Stomach (tissue), 9 donors: ENCODE data around the gene FBXL17. TPM values are rescaled to one million over a fixed set of nuclear protein-coding genes. Genes with fewer than 3 reads are reported as not detected.
A peak's percentile ranks its signal among the peaks of the same experiment; 100 is the strongest.

Experiments
- DNase-seq, 2 donors: peaks; one replicate each; pipeline versions ENCODE4 v3.0.0 to v3.0.0-alpha.2; 2013 to 2019
- H3K27ac ChIP-seq, 5 donors: fragments of 200-600 bp in 4 of 5; sonication (generic) in 4 of 5; one replicate each; pipeline ENCODE4 v1.5.1; 2013 to 2019; ENCODE audit warnings: mild to moderate bottlenecking in 1 of 5, moderate library complexity in 1 of 5
- H3K27me3 ChIP-seq, 3 donors: fragments of 200-600 bp; sonication (generic); one replicate each; pipeline ENCODE4 v1.5.1; 2017 to 2019; ENCODE audit warnings: mixed run types in 1 of 3
- H3K36me3 ChIP-seq, 4 donors: fragments of 200-600 bp; sonication (generic); 1 replicate in 3 of 4; 2 replicates in 1 of 4; pipeline ENCODE4 v1.5.1; 2016 to 2019
- H3K4me1 ChIP-seq, 4 donors: fragments of 200-600 bp; sonication (generic); one replicate each; pipeline ENCODE4 v1.5.1; 2016 to 2019
- H3K4me3 ChIP-seq, 4 donors: fragments of 200-600 bp; sonication (generic) in 3 of 4; one replicate each; pipeline ENCODE4 v1.5.1; 2016 to 2019; ENCODE audit warnings: mild to moderate bottlenecking in 1 of 4
- H3K9me3 ChIP-seq, 4 donors: fragments of 200-600 bp; sonication (generic); one replicate each; pipeline ENCODE4 v1.5.1; 2016 to 2019
- EP300 ChIP-seq: sonication (generic); formaldehyde crosslinking; IDR thresholded peaks from one replicate; pipeline ENCODE4 v1.6.1; 2017; ENCODE audit warnings: antibody characterized with exemption
- POLR2A ChIP-seq, 4 donors: fragments of 450-650 bp; IDR thresholded peaks; one replicate each; pipeline ENCODE4 v1.6.1; 2016; ENCODE audit warnings: antibody characterized with exemption in 4 of 4, control low read depth in 2 of 4, mild to moderate bottlenecking in 1 of 4, moderate library complexity in 1 of 4
- POLR2AphosphoS5 ChIP-seq, 3 donors: sonication (generic); formaldehyde crosslinking; IDR thresholded peaks; one replicate each; pipeline ENCODE4 v1.6.1; 2016; ENCODE audit warnings: antibody characterized with exemption in 3 of 3
- WGBS, 5 donors: extraction: QIAGEN DNeasy Blood & Tissue Kit in 3 of 5; methylation state at CpG; one replicate each; pipeline versions ENCODE4 v1.1.5 to v1.1.7; 2013 to 2018; 5-methylcytosine and 5-hydroxymethylcytosine counted together
- intact Hi-C: fragments of 100-400 bp; cut with DNase I; formaldehyde crosslinking; loops from one replicate; pipeline ENCODE4 v1.15.1; 2023; ENCODE audit warnings: low total_unique reads
- polyA plus RNA-seq, 3 donors: library from polyadenylated mRNA; stranded (reverse); fragments of 200-250 nt; gene quantifications; one replicate each; pipeline ENCODE4 v1.2.3, GENCODE V29; 2013
- total RNA-seq, 5 donors: library from RNA; depleted of rRNA; stranded (reverse); fragments of >200 nt; gene quantifications; one replicate each; pipeline versions ENCODE4 v1.1.0 to v1.2.3, GENCODE V29; 2014 to 2016
- TF ChIP-seq, protein P1 (sequence below), 7 experiments: fragments of 450-650 bp in 4 of 7; fragments of 200-600 bp in 3 of 7; sonication (generic) in 3 of 7; IDR thresholded peaks; one replicate each; pipeline ENCODE4 v1.5.1; 2016 to 2019; ENCODE audit warnings: antibody characterized with exemption in 7 of 7, control low read depth in 2 of 7, mild to moderate bottlenecking in 1 of 7
- donor health status: healthy with polysubstance abuse.
- donor health status: Bipolar disorder and iron deficiency.
- donor health status: healthy.

The FBXL17 gene
- total and polyA plus RNA-seq, 8 donors = 3.8 to 28.0 (median 14.4) TPM

DNA sequence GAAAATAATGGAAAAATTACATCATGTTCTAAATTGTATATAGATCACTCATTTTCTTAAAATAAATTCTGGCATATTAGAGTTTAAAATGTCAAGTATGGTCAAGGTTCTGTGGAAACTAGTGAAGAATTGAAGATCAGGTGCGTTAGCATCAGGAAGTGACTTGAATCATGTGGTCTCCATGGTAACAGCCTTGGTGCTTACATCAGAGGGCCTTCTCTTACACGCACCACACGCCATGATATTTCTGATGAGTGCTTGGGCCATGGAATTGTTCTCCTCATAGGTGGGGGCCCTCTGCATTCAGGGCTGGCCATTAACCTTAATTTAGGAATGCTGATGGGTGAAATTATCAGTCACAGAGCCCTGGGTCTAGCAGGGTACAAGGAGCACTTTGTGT, 423.0 kb downstream of the FBXL17 start:
- 94 to 96% (median 96%) methylated on average over 3 of the region's 3 CpGs for WGBS, 5 donors
- no peak overlapping the region for H3K4me3 ChIP-seq
- no peaks in the 10 kb centered on the region for H3K4me1 ChIP-seq
- H3K27ac ChIP-seq = no peak overlapping the region
- no peak for TF ChIP-seq POLR2A (IDR thresholded peaks at IDR 0.05)
- TF ChIP-seq, protein P1, sequence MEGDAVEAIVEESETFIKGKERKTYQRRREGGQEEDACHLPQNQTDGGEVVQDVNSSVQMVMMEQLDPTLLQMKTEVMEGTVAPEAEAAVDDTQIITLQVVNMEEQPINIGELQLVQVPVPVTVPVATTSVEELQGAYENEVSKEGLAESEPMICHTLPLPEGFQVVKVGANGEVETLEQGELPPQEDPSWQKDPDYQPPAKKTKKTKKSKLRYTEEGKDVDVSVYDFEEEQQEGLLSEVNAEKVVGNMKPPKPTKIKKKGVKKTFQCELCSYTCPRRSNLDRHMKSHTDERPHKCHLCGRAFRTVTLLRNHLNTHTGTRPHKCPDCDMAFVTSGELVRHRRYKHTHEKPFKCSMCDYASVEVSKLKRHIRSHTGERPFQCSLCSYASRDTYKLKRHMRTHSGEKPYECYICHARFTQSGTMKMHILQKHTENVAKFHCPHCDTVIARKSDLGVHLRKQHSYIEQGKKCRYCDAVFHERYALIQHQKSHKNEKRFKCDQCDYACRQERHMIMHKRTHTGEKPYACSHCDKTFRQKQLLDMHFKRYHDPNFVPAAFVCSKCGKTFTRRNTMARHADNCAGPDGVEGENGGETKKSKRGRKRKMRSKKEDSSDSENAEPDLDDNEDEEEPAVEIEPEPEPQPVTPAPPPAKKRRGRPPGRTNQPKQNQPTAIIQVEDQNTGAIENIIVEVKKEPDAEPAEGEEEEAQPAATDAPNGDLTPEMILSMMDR (IDR thresholded peaks at IDR 0.05) = no peak
- TF ChIP-seq POLR2AphosphoS5 (IDR thresholded peaks at IDR 0.05) = no peak
- TF ChIP-seq EP300 = no peak
- H3K36me3 ChIP-seq = no peaks in the 10 kb centered on the region
- H3K9me3 ChIP-seq = no peaks in the 10 kb centered on the region
- intact Hi-C loops = no loop called here
- DNase-seq = peak in 1 of 2 donors; percentile 20
- no peaks in the 10 kb centered on the region for H3K27me3 ChIP-seq

DNA sequence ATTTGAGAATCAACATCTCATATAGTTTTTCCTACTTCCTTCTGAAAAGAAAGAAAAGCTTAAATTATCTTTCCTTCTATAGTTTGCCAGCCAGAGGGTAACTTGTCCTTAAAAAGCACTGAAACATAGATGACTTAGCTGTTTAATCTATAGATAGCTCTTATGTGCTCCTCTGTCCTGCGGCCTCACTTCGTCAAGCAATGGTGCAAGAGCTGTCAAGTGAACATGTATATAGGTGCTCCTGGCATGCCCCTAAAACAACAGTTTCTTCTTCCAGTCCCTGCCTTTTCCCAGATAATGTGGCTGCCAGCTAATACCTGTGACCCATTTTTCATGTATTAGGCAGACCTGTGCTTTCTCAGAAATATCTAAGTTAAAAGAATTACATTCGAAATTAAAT, 423.5 kb downstream of the FBXL17 start:
- no peak overlapping the region for H3K4me3 ChIP-seq
- no peaks in the 10 kb centered on the region for H3K4me1 ChIP-seq
- H3K36me3 ChIP-seq = no peaks in the 10 kb centered on the region
- H3K9me3 ChIP-seq = no peaks in the 10 kb centered on the region
- intact Hi-C loops = no loop called here
- 94 to 100% (median 97%) methylated on average over 3 of the region's 3 CpGs for WGBS, 5 donors
- no peak for TF ChIP-seq POLR2A (IDR thresholded peaks at IDR 0.05)
- H3K27ac ChIP-seq = no peak overlapping the region
- DNase-seq = no peak
- H3K27me3 ChIP-seq = no peaks in the 10 kb centered on the region

DNA sequence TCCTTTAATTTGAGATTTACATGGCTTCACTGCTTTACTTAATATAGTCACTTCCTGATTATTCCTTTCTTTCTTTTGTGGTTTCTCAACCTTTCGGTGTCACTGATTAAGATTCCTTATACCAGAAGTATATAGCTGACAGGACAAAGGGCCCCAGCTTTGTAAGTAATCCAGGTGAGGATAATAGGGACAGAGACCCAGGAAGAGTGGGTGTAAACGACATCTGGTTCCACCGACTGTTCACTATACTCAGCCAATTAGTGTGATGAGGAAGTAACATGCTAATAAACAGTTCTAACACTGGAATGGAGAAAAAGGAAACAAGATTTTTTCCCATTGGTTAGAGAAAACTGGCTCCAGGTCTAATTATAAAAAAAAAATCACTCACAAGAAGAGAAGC, 424.8 kb downstream of the FBXL17 start:
- no peak for DNase-seq
- Histone ChIP-seq H3K36me3 (no peaks in the 10 kb centered on the region), H3K4me3 (no peak overlapping the region), H3K27me3 (no peaks in the 10 kb centered on the region), H3K9me3 (no peaks in the 10 kb centered on the region), H3K4me1 (no peaks in the 10 kb centered on the region), H3K27ac (no peak overlapping the region)
- WGBS, 5 donors = 54 to 85% (median 70%) methylated on average over 3 of the region's 3 CpGs
- intact Hi-C loops = no loop called here
- TF ChIP-seq EP300 = no peak
- TF ChIP-seq POLR2A (IDR thresholded peaks at IDR 0.05) = no peak

DNA sequence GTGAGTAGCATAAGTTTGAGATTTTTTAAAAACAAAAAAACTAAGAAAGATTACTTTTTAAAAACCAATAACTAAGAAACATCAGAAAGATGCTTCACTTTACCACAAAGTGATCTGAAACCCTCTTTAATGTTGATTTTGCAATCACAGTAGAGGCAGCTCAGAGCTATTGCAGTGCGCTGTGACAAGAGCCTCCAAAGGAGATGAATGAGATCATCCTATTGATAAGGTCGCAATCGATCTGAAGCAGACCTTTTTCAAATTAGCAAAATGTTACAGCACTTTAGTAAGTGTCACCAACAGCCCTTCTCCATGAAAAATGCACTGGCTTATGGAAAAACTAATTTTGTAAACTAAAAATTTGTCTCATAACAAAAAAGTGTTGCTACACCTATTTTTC, 426.6 kb downstream of the FBXL17 start:
- no peak overlapping the region for H3K27ac ChIP-seq
- H3K9me3 ChIP-seq = no peaks in the 10 kb centered on the region
- intact Hi-C loops = no loop called here
- H3K4me3 ChIP-seq = no peak overlapping the region
- H3K4me1 ChIP-seq = no peaks in the 10 kb centered on the region
- H3K36me3 ChIP-seq = no peaks in the 10 kb centered on the region
- no peaks in the 10 kb centered on the region for H3K27me3 ChIP-seq
- no peak for TF ChIP-seq POLR2A (IDR thresholded peaks at IDR 0.05)
- TF ChIP-seq EP300 = no peak
- 74 to 81% (median 76%) methylated on average over 3 of the region's 3 CpGs for WGBS, 5 donors
- no peak for DNase-seq

DNA sequence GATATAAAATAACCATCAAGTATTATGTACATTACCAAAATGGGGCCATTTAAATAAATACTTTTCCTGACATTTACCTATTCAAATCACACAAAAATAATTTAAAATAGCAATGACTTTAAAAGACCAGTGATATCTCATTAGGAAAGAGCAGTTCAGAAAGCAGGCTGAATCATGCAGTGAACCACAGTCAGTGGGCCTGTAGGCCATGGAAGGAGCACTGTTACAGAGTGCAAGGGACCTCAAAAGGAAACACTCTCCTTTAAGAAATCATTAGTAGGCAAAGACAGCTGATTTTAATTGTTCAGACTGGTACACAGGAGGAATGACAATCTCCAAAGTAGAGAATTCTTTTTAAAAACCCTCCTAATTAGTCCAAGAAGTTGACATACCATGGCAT, 427.6 kb downstream of the FBXL17 start:
- Histone ChIP-seq H3K36me3 (no peaks in the 10 kb centered on the region), H3K4me1 (no peaks in the 10 kb centered on the region), H3K4me3 (no peak overlapping the region), H3K9me3 (no peaks in the 10 kb centered on the region), H3K27ac (no peak overlapping the region), H3K27me3 (no peaks in the 10 kb centered on the region)
- intact Hi-C loops = no loop called here
- DNase-seq = no peak
- no peak for TF ChIP-seq EP300
- TF ChIP-seq POLR2A (IDR thresholded peaks at IDR 0.05) = no peak
- TF ChIP-seq, protein P1 (IDR thresholded peaks at IDR 0.05) = no peak
- no peak for TF ChIP-seq POLR2AphosphoS5 (IDR thresholded peaks at IDR 0.05)

DNA sequence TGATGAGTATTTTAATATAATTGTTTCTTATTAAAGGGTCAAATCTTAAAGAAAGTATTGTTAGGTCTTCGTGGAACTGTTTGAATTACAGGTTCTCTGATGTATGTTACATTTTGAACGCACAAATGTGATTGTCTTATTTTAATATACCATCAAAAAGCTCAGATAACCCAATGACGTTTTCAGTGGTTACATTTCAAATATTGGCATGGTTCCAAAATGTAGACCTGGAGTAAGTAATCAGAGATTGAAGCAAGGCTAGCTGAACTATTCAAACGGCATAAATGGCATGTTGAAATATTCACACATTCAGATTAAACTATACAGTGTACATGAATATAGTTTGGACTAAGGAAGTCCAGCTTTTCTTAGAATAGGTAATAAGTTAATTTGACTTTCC, 429.4 kb downstream of the FBXL17 start:
- H3K27me3 ChIP-seq = no peaks in the 10 kb centered on the region
- no peak overlapping the region for H3K4me3 ChIP-seq
- no peaks in the 10 kb centered on the region for H3K4me1 ChIP-seq
- no peaks in the 10 kb centered on the region for H3K9me3 ChIP-seq
- DNase-seq = no peak
- TF ChIP-seq, protein P1 (IDR thresholded peaks at IDR 0.05) = no peak
- TF ChIP-seq POLR2A (IDR thresholded peaks at IDR 0.05) = no peak
- no peak for TF ChIP-seq EP300
- no peak for TF ChIP-seq POLR2AphosphoS5 (IDR thresholded peaks at IDR 0.05)
- intact Hi-C loops = no loop called here
- H3K27ac ChIP-seq = no peak overlapping the region
- H3K36me3 ChIP-seq = no peaks in the 10 kb centered on the region
- 34 to 60% (median 44%) methylated on average over 4 of the region's 4 CpGs for WGBS, 5 donors
